HepG2 (cell line): ENCODE data around the gene SLC31A2. TPM values are rescaled to one million over a fixed set of nuclear protein-coding genes. Genes with fewer than 3 reads are reported as not detected.

ENCODE experiments used
- ATAC-seq: fragments of 200-7000 bp; cut with Tn5 transposase; 3 replicates; pipeline ENCODE4 v1.9.1; 2020; ENCODE audit warnings: mild to moderate bottlenecking, moderate library complexity
- BruUV-seq: library from RNA; stranded (reverse); fragments of 400-500 nt; replicated peaks from 2 replicates; lab custom pipeline; 2021; lab: Mats Ljungman, UMichigan
- CTCF ChIA-PET: fragments of 300-600 bp; formaldehyde crosslinking; extraction: SDS; loops from one replicate; lab custom pipeline; 2021; ENCODE audit warnings: low total read pairs, inconsistent platforms, low intra/inter-chr PET ratio; lab: Yijun Ruan, JAX
- POLR2A ChIA-PET: fragments of 350-600 bp; sonication (Branson Sonifier 250); formaldehyde crosslinking; loops from one replicate; lab custom pipeline; 2020; ENCODE audit warnings: antibody characterized with exemption, inconsistent platforms; lab: Yijun Ruan, JAX
- DNase-seq: peaks from one replicate; pipeline ENCODE4 v3.0.0-alpha.2; 2015; ENCODE audit warnings: low spot score
- FAIRE-seq: peaks from 3 replicates; lab custom pipeline; 2011; peaks lifted over from hg19 to GRCh38; lab: Jason Lieb, UNC
- H2AFZ ChIP-seq: one replicate; pipeline ENCODE4 v1.6.1; 2011; ENCODE audit warnings: low read length, inconsistent platforms
- H3K27ac ChIP-seq: fragments of 300-600 bp; 3 replicates; pipeline ENCODE4 v1.8.0; 2011; ENCODE audit warnings: mixed run types, mild to moderate bottlenecking, mixed read lengths, low read length, inconsistent platforms; ENCODE audit not compliant: insufficient read depth; ENCODE audit errors: extremely low read length
- H3K27me3 ChIP-seq, 2 experiments: fragments of 200-600 bp in 1 of 2; 2 replicates in 1 of 2; 3 replicates in 1 of 2; pipeline versions ENCODE4 v1.6.0 to v1.8.0; 2011; ENCODE audit warnings: low read length in 2 of 2, mild to moderate bottlenecking in 2 of 2, moderate library complexity in 2 of 2, inconsistent platforms in 1 of 2; ENCODE audit not compliant: insufficient read depth in 2 of 2, control insufficient read depth in 1 of 2
- H3K36me3 ChIP-seq, 2 experiments: fragments of 200-600 bp in 1 of 2; replicated peaks in 1 of 2; 2 replicates in 1 of 2; 3 replicates in 1 of 2; pipeline versions ENCODE4 v1.5.1 to v1.8.0; 2011; ENCODE audit warnings: low read length in 2 of 2, inconsistent platforms in 1 of 2; ENCODE audit not compliant: insufficient read depth in 2 of 2, control insufficient read depth in 1 of 2
- H3K4me1 ChIP-seq: 2 replicates; pipeline ENCODE4 v1.5.1; 2012; ENCODE audit warnings: low read length, inconsistent platforms; ENCODE audit not compliant: insufficient read depth
- H3K4me2 ChIP-seq: 2 replicates; pipeline ENCODE4 v1.6.0; 2011; ENCODE audit warnings: low read depth, low read length, inconsistent platforms
- H3K4me3 ChIP-seq, 3 experiments: fragments of 200-600 bp in 1 of 3; sonication (generic), shearing (Covaris generic) in 1 of 3; replicated peaks in 1 of 3; 2 replicates each; pipeline ENCODE4 v1.5.1; 2011 to 2016; ENCODE audit warnings: low read length in 3 of 3, inconsistent platforms in 2 of 3, low read depth in 2 of 3, mild to moderate bottlenecking in 2 of 3, control low read depth in 1 of 3, mixed read lengths in 1 of 3; ENCODE audit not compliant: insufficient read depth in 1 of 3
- H3K79me2 ChIP-seq: one replicate; pipeline ENCODE4 v1.6.1; 2011; ENCODE audit warnings: low read length, inconsistent platforms; ENCODE audit not compliant: insufficient read depth
- H3K9ac ChIP-seq: 2 replicates; pipeline ENCODE4 v1.6.0; 2011; ENCODE audit warnings: mild to moderate bottlenecking, low read depth, low read length, inconsistent platforms; ENCODE audit not compliant: insufficient read depth
- H3K9me3 ChIP-seq: 2 replicates; pipeline ENCODE4 v1.5.1; 2012; ENCODE audit warnings: mild to moderate bottlenecking, low read length
- H4K20me1 ChIP-seq: 2 replicates; pipeline ENCODE4 v1.6.0; 2011; ENCODE audit warnings: inconsistent platforms, mild to moderate bottlenecking, low read length, moderate library complexity; ENCODE audit not compliant: insufficient read depth
- AGO1 ChIP-seq: fragments of 200-400 bp; formaldehyde crosslinking; IDR thresholded peaks from 2 replicates; pipeline ENCODE4 v1.6.1; 2017; ENCODE audit warnings: mild to moderate bottlenecking, low read depth, low read length, moderate library complexity; ENCODE audit not compliant: poor library complexity, severe bottlenecking
- ATF7 ChIP-seq, 2 experiments: fragments of 450-650 bp in 1 of 2; sonication (generic) in 1 of 2; formaldehyde crosslinking in 1 of 2; IDR thresholded peaks; 2 replicates each; pipeline versions ENCODE4 v1.4.0 to v1.6.1; 2016 to 2020; ENCODE audit warnings: antibody characterized with exemption in 1 of 2, mild to moderate bottlenecking in 1 of 2, missing genetic modification reagents in 1 of 2
- ATM ChIP-seq: fragments of 450-650 bp; IDR thresholded peaks from 2 replicates; pipeline ENCODE4 v1.7.1; 2017; ENCODE audit warnings: mild to moderate bottlenecking, borderline replicate concordance
- CREB1 ChIP-seq, 2 experiments: fragments of 450-650 bp in 1 of 2; IDR thresholded peaks; 2 replicates each; pipeline ENCODE4 v1.6.1; 2016 to 2017; ENCODE audit warnings: control low read depth in 1 of 2, mild to moderate bottlenecking in 1 of 2, missing compliant biosample characterization in 1 of 2, missing genetic modification characterization in 1 of 2
- E2F1 ChIP-seq: sonication (generic); formaldehyde crosslinking; IDR thresholded peaks from 2 replicates; pipeline ENCODE4 v1.5.0; 2020; ENCODE audit warnings: missing genetic modification reagents
- ISL2 ChIP-seq: sonication (generic); formaldehyde crosslinking; IDR thresholded peaks from 2 replicates; pipeline ENCODE4 v1.5.0; 2020; ENCODE audit warnings: missing genetic modification reagents
- KDM1A ChIP-seq: IDR thresholded peaks from 2 replicates; pipeline ENCODE4 v1.6.1; 2016; ENCODE audit warnings: missing compliant biosample characterization
- PRPF4 ChIP-seq: fragments of 200-400 bp; formaldehyde crosslinking; IDR thresholded peaks from 2 replicates; pipeline ENCODE4 v1.6.1; 2016; ENCODE audit warnings: low read length, low read depth; ENCODE audit not compliant: poor library complexity, severe bottlenecking
- SRSF9 ChIP-seq: fragments of 200-400 bp; formaldehyde crosslinking; IDR thresholded peaks from 2 replicates; pipeline ENCODE4 v1.6.1; 2018; ENCODE audit warnings: borderline replicate concordance, mild to moderate bottlenecking, low read depth, low read length; ENCODE audit not compliant: insufficient read depth, poor library complexity, severe bottlenecking
- WIZ ChIP-seq: sonication (generic); formaldehyde crosslinking; IDR thresholded peaks from 2 replicates; pipeline ENCODE4 v1.5.1; 2020; ENCODE audit warnings: mild to moderate bottlenecking, missing genetic modification reagents
- ZBTB42 ChIP-seq: sonication (generic); formaldehyde crosslinking; IDR thresholded peaks from 2 replicates; pipeline ENCODE4 v1.5.0; 2020; ENCODE audit warnings: mild to moderate bottlenecking, missing genetic modification reagents
- ZNF235 ChIP-seq: sonication (generic); formaldehyde crosslinking; IDR thresholded peaks from 2 replicates; pipeline ENCODE4 v1.8.1; 2023; ENCODE audit warnings: mild to moderate bottlenecking, missing genetic modification reagents, borderline replicate concordance
- ZNF333 ChIP-seq: sonication (generic); formaldehyde crosslinking; IDR thresholded peaks from 2 replicates; pipeline ENCODE4 v1.4.0; 2020; ENCODE audit warnings: mild to moderate bottlenecking, missing genetic modification reagents, borderline replicate concordance
- ZNF557 ChIP-seq: sonication (generic); formaldehyde crosslinking; IDR thresholded peaks from 2 replicates; pipeline ENCODE4 v1.4.0; 2020; ENCODE audit warnings: missing genetic modification reagents
- WGBS: methylation state at CpG from one replicate; pipeline ENCODE4 v1.1.6; 2017; ENCODE audit warnings: low lambda C conversion rate; 5-methylcytosine and 5-hydroxymethylcytosine counted together
- in situ Hi-C: cut with HindIII; loops from 2 replicates; pipeline ENCODE4 v1.10.0; 2017; ENCODE audit warnings: low pct_unique_long_range_greater_than_20kb; ENCODE audit not compliant: extremely low pct_ligation_motif_present
- intact Hi-C: fragments of 100-400 bp; cut with micrococcal nuclease; formaldehyde crosslinking; loops from one replicate; pipeline ENCODE4 v1.10.0; 2022; ENCODE audit not compliant: unreplicated experiment
- polyA plus RNA-seq, 8 experiments: library from polyadenylated mRNA; depleted of rRNA in 3 of 8; stranded (reverse) in 7 of 8; unstranded in 1 of 8; fragments of >200 nt; fragmentation: Illumina TruSeq in 4 of 8; extraction: Trizol in 4 of 8; gene quantifications; 2 replicates each; pipeline versions ENCODE4 v1.2.1 to v1.2.3, GENCODE V29; 2011 to 2016; ENCODE audit warnings: low read depth in 4 of 8, missing spikeins in 1 of 8, mixed read lengths in 1 of 8; ENCODE audit not compliant: insufficient read depth in 1 of 8
- total RNA-seq, 5 experiments: library from RNA; depleted of rRNA; stranded (reverse); fragments of >200 nt; fragmentation: Illumina TruSeq; extraction: Trizol; gene quantifications; 2 replicates each; pipeline ENCODE4 v1.2.3, GENCODE V29; 2016; ENCODE audit warnings: low read depth in 1 of 5
- TF ChIP-seq, protein P1 (sequence below): sonication (generic); formaldehyde crosslinking; IDR thresholded peaks from 2 replicates; pipeline ENCODE4 v1.4.0; 2020; ENCODE audit warnings: mild to moderate bottlenecking, missing genetic modification reagents

SLC31A2 gene
- total and polyA plus RNA-seq, 2 of the 13 experiments (the other 11 are each of a cell fraction or from before 2014, with no cell fraction given): 9.3 to 10.2 TPM

GRCh38 chr9:113160571-113160970, 9.8 kb downstream of the SLC31A2 start:
- ChIA-PET POLR2A (no interaction called here), CTCF (no interaction called here)
- intact Hi-C loops: no loop called here
- WGBS: 97% methylated on average over 3 of the region's 3 CpGs
- H3K4me2 ChIP-seq: no peak overlapping the region
- no peaks in the 10 kb centered on the region for H3K4me1 ChIP-seq
- no peak overlapping the region for H3K4me3 ChIP-seq
- ATAC-seq (no peak), DNase-seq (no peak), FAIRE-seq (no peak)
- H3K36me3 ChIP-seq: peaks cover 17 to 46% of the 10 kb centered on the region in 2 experiments
- TF ChIP-seq SRSF9 (no peak), ISL2 (CRISPR knock-in tag) (no peak), ATF7 (IDR thresholded peaks at IDR 0.05) (peak; percentile 30; the same call in 1 of the 2 replicates), ATF7 (CRISPR knock-in tag; IDR thresholded peaks at IDR 0.05) (no peak), WIZ (CRISPR knock-in tag) (no peak)
- H3K27ac ChIP-seq: no peak overlapping the region
- H4K20me1 ChIP-seq: no peaks in the 10 kb centered on the region
- no peak overlapping the region for H3K9ac ChIP-seq
- BruUV-seq: no TSS peak
- no peaks in the 10 kb centered on the region for H3K79me2 ChIP-seq
- in situ Hi-C loops: no loop called here
- H3K9me3 ChIP-seq: no peaks in the 10 kb centered on the region
- H3K27me3 ChIP-seq: no peaks in the 10 kb centered on the region
- H2AFZ ChIP-seq: no peak overlapping the region

DNA sequence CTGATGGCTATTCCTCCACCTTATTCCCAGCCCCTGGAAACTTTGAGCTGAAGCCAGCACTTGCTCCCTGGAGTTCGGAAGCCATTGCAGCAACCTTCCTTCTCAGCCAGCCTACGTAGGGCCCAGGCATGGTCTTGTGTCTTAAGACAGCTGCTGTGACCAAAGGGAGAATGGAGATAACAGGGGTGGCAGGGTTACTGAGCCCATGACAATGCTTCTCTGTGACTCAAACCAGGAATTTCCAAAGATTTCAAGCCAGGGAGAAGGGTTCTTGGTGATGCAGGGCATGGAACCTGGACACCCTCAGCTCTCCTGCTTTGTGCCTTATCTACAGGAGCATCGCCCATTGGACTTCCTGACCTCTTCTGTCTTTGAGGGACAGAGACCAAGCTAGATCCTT, 12.2 kb downstream of the SLC31A2 start:
- ATAC-seq (no peak), DNase-seq (no peak), FAIRE-seq (no peak)
- CTCF ChIA-PET: no interaction called here
- intact Hi-C loops (no loop called here), in situ Hi-C loops (no loop called here)
- Histone ChIP-seq H3K9ac (no peak overlapping the region), H3K4me2 (no peak overlapping the region), H2AFZ (no peak overlapping the region), H3K36me3 (peaks cover 25 to 60% of the 10 kb centered on the region in 2 experiments), H3K27me3 (no peaks in the 10 kb centered on the region), H4K20me1 (no peaks in the 10 kb centered on the region), H3K4me3 (no peak overlapping the region), H3K79me2 (no peaks in the 10 kb centered on the region), H3K4me1 (no peaks in the 10 kb centered on the region), H3K9me3 (no peaks in the 10 kb centered on the region), H3K27ac (no peak overlapping the region)
- POLR2A ChIA-PET: interaction anchor here (0.9 kb wide), 1 partner anchor 58 kb away, joined by 3 read pairs; the partner anchor contains the start of genes FKBP15 and SLC31A1
- no TSS peak for BruUV-seq
- WGBS: 88% methylated on average over 3 of the region's 3 CpGs
- TF ChIP-seq ZNF557 (CRISPR knock-in tag) (no peak), ZNF235 (CRISPR knock-in tag) (no peak), PRPF4 (no peak), ATM (no peak), CREB1 (IDR thresholded peaks at IDR 0.05) (no peak), CREB1 (CRISPR knock-in tag; IDR thresholded peaks at IDR 0.05) (no peak), ZBTB42 (CRISPR knock-in tag) (no peak), E2F1 (CRISPR knock-in tag) (no peak), ZNF333 (CRISPR knock-in tag) (no peak), AGO1 (no peak), KDM1A (CRISPR knock-in tag) (no peak)
- TF ChIP-seq, protein P1, sequence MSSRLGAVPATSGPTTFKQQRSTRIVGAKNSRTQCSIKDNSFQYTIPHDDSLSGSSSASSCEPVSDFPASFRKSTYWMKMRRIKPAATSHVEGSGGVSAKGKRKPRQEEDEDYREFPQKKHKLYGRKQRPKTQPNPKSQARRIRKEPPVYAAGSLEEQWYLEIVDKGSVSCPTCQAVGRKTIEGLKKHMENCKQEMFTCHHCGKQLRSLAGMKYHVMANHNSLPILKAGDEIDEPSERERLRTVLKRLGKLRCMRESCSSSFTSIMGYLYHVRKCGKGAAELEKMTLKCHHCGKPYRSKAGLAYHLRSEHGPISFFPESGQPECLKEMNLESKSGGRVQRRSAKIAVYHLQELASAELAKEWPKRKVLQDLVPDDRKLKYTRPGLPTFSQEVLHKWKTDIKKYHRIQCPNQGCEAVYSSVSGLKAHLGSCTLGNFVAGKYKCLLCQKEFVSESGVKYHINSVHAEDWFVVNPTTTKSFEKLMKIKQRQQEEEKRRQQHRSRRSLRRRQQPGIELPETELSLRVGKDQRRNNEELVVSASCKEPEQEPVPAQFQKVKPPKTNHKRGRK (CRISPR knock-in tag): no peak
